GM18907 (cell line): ENCODE data around the gene IL12RB2.
"Not testable (repeated sequence)": the region's sequence is repeated elsewhere in the genome, so short reads cannot be mapped to it uniquely, and the experiment has no call there.

Source experiments
- ATAC-seq: cut with Tn5 transposase; IDR thresholded peaks from one replicate; pipeline ENCODE4 v1.9.1; 2021; ENCODE audit warnings: mild to moderate bottlenecking, moderate library complexity; ENCODE audit not compliant: unreplicated experiment

The IL12RB2 gene

DNA sequence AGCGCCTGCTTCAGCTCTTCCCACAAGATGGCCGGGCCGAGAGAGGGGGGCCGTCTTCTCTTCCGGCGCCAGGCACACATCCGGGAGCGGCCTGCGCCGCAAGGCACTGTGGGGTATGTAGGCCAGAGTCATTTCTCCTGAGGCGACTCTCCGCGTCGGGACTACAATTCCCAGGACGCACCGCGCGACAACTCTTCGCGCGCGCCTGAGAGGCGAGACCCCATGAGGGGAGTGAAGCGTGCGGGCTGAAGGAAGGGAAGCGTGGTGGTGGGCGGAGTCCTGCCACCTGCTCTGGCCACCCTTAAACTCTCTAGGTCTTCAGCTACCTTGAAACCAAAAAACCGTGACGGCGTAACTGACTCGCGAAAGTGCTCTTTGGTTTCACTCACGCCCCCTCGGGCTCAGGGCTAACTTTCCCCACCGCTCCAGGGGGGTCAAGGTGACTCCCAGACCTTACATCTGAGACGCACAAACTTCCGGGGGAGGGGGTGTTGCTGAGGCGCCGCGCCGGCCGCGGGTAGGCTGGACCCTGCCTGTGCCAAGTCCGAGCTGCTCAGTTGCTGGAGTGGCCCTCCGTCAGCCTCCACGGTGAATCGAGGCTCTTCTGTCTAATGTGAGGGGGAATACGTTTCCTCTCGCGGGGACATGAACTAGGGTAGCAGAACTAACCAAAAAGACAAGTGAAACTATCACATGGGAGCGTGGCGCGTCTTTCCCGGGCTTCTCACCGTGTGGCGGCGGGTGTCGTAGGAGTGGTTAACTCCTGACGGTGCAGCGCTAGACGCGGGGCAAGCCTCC, 122.9 kb downstream of the IL12RB2 start, which contains the start of gene SERBP1:
Gene SERBP1 (minus strand): TSS at position 45 of the 798 bp plus-strand sequence. CDS start 102 bp downstream, outside the sequence.
- ATAC-seq, result peak; percentile 92

DNA sequence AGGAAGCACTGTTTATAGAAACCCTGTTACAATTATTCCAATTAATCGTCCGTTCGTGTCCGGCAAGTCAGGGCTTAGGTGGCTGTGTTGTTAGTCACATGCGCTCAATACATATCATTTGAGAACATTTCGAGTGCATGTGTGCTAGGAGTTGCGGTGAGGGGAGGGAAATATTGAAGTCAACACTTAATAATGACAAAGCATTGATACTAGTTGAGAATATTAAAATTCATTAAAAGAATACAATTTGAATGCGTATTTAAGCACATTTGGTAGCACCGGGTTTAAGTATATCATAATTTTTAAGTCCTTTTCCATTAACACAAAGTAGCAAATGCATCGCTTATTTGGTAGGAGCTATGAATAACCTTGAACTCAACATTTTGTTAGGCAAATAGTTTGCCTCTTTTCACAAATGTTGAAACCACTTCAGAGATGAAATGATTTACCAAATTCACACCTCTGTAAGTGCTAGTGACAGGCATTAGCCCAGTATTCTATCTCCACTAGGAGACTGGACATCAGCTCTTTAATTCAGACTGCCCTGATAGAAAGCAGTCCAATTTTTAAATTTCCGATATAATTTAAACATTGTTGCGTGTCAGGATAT, 123.6 kb downstream of the IL12RB2 start:
- ATAC-seq, result no peak

DNA sequence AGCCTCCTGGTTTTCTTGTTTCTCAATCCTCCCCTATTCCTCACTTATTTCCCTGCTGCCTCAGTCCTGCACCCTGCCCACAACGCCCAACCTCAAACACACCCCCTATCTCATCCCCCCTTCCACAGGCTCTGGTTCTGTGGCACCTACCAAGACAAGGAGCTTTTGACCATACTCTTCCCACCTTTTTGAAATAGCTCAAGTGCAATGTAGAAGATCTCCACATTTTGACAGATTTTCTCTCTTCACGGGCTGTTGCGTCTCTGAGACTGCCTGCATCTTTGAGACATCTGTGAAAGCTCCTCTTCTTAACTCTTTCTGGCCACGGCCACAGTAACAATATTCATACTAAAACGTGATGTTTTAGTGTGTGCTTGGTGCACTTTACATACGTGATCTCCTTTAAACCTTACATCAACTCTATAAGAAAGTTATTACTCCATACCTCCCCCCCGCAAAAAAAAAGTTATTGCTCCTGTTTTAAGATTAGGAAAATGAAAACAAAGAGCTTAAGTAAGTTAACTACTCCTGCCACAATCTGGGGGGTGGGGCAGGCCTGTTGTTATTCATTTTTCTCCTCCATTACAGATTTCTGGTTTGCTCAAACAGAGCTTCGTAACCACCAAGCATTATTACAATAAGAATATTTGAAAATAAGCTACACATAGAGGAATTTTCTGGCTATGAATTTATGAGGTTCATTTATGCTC, 124.4 kb downstream of the IL12RB2 start:
- ATAC-seq, result no peak

DNA sequence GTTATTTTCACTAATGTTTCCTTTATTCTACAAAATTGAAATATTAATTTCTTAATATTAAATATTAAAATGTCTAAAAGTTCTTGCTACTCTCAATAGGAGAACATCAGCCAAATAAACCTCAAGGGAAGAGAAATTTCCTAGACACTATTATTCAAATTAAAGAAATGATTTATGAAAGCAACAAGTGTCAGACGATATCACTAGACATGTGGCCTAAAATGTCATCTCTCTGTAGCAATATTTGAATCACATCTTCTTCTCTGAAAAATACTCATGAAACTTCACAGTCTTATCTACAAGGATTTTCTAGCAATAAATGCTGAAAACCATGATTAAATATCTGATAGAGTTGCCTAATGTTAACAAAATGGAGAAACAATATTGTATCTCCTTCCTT, 125.1 kb downstream of the IL12RB2 start:
- no peak for ATAC-seq

DNA sequence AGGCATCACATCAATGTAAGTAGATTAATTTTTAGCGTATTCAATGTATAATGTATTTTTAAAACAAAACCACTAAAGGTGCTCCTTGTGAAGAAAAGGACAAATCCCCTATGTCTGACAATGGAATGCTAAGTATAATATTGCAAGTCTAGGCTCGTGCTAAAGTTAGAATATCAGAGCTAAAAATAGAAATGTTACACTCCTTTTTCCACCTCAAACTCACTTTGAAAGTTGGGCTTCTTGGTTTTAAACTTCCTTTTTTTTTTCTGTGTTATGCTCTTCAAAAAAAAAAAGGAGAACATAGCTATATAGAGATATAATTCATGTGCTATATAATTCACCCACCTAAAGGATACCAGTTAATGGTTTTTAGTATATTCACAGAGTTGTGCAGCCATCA, 126.2 kb downstream of the IL12RB2 start:
- ATAC-seq, result no peak

- ATAC-seq, result no peak
These were observed 126.8 kb downstream of the IL12RB2 start for GRCh38 chr1:67434491-67434890.

- no peak for ATAC-seq
These were observed 128.9 kb downstream of the IL12RB2 start for GRCh38 chr1:67436511-67437055.

GRCh38 chr1:67437961-67438360, 130.3 kb downstream of the IL12RB2 start:
- no peak for ATAC-seq

DNA sequence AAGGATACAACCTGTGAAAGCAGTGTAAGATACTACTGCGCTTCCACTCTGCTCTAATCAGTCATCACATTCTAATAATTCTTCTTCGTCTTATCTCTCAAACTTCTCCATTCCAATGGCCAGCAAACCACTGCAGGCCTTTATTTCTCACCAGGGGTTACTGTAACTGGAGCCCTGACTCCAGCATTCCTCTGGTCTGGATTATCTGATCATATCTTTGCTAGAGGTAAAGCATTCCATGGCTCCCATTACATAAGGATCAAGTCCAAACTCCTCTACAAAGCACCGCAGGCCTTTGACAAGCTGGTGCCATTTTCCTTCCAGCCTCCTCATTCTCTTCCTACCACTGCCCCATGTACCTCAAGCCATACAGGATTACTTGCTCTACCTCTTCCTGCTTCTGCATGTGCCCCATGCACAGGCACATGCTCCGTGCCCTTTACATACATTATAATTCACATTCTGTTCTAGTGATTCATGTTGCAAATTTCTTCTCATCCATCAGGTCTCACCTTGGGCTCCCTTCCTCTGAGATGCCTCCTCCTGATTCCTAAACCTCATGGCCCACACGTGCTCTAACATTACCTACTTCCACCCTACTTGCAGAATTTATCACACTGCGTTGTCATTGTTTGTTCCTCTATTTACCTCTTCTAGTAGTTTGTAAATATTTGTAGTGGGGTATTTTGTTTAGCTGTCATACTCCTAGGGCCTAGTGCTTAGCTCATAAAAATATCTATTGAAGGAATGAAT, 131.8 kb downstream of the IL12RB2 start:
- no peak for ATAC-seq

GRCh38 chr1:67440339-67440738, 132.7 kb downstream of the IL12RB2 start:
- no peak for ATAC-seq

DNA sequence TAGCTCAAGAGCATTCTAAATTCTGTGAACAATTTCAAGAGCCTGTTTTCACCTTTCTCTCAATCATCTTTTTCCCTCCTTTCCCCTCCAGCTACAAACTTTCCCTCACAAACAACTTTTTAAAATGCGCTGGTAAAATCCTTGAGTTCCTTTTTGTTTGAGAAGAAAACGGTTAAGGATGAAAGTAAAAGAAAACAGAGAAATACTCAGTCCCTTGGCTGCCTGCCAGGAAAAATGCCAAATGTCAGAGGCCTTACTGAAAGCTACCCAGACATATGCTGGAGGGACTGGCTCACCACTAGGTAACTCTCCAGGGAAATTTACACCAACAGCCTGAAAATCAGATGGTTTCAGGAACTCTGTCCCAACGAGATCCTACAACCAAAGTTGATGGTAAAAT, 133.5 kb downstream of the IL12RB2 start:
- ATAC-seq, result peak; percentile 66

- peak; percentile 24 for ATAC-seq
These were observed 134.1 kb downstream of the IL12RB2 start for GRCh38 chr1:67441739-67442281.

- not testable (repeated sequence) for ATAC-seq
These were observed 138.3 kb downstream of the IL12RB2 start for GRCh38 chr1:67446014-67446413.
